HepG2 (cell line): Measurements from ENCODE around the gene ENG. TPM values are rescaled to one million over a fixed set of nuclear protein-coding genes. Genes with fewer than 3 reads are reported as not detected.

Experiments used
- ATAC-seq: fragments of 200-7000 bp; cut with Tn5 transposase; 3 replicates; pipeline ENCODE4 v1.9.1; 2020; ENCODE audit warnings: mild to moderate bottlenecking, moderate library complexity
- BruUV-seq: library from RNA; stranded (reverse); fragments of 400-500 nt; replicated peaks from 2 replicates; lab custom pipeline; 2021; lab: Mats Ljungman, UMichigan
- CTCF ChIA-PET: fragments of 300-600 bp; formaldehyde crosslinking; extraction: SDS; loops from one replicate; lab custom pipeline; 2021; ENCODE audit warnings: low total read pairs, inconsistent platforms, low intra/inter-chr PET ratio; lab: Yijun Ruan, JAX
- POLR2A ChIA-PET: fragments of 350-600 bp; sonication (Branson Sonifier 250); formaldehyde crosslinking; loops from one replicate; lab custom pipeline; 2020; ENCODE audit warnings: antibody characterized with exemption, inconsistent platforms; lab: Yijun Ruan, JAX
- DNase-seq: peaks from one replicate; pipeline ENCODE4 v3.0.0-alpha.2; 2015; ENCODE audit warnings: low spot score
- FAIRE-seq: peaks from 3 replicates; lab custom pipeline; 2011; peaks lifted over from hg19 to GRCh38; lab: Jason Lieb, UNC
- H2AFZ ChIP-seq: one replicate; pipeline ENCODE4 v1.6.1; 2011; ENCODE audit warnings: low read length, inconsistent platforms
- H3K27ac ChIP-seq: fragments of 300-600 bp; 3 replicates; pipeline ENCODE4 v1.8.0; 2011; ENCODE audit warnings: mixed run types, mild to moderate bottlenecking, mixed read lengths, low read length, inconsistent platforms; ENCODE audit not compliant: insufficient read depth; ENCODE audit errors: extremely low read length
- H3K27me3 ChIP-seq, 2 experiments: fragments of 200-600 bp in 1 of 2; 2 replicates in 1 of 2; 3 replicates in 1 of 2; pipeline versions ENCODE4 v1.6.0 to v1.8.0; 2011; ENCODE audit warnings: low read length in 2 of 2, mild to moderate bottlenecking in 2 of 2, moderate library complexity in 2 of 2, inconsistent platforms in 1 of 2; ENCODE audit not compliant: insufficient read depth in 2 of 2, control insufficient read depth in 1 of 2
- H3K36me3 ChIP-seq, 2 experiments: fragments of 200-600 bp in 1 of 2; replicated peaks in 1 of 2; 2 replicates in 1 of 2; 3 replicates in 1 of 2; pipeline versions ENCODE4 v1.5.1 to v1.8.0; 2011; ENCODE audit warnings: low read length in 2 of 2, inconsistent platforms in 1 of 2; ENCODE audit not compliant: insufficient read depth in 2 of 2, control insufficient read depth in 1 of 2
- H3K4me1 ChIP-seq: 2 replicates; pipeline ENCODE4 v1.5.1; 2012; ENCODE audit warnings: low read length, inconsistent platforms; ENCODE audit not compliant: insufficient read depth
- H3K4me2 ChIP-seq: 2 replicates; pipeline ENCODE4 v1.6.0; 2011; ENCODE audit warnings: low read depth, low read length, inconsistent platforms
- H3K4me3 ChIP-seq, 3 experiments: fragments of 200-600 bp in 1 of 3; sonication (generic), shearing (Covaris generic) in 1 of 3; replicated peaks in 1 of 3; 2 replicates each; pipeline ENCODE4 v1.5.1; 2011 to 2016; ENCODE audit warnings: low read length in 3 of 3, inconsistent platforms in 2 of 3, low read depth in 2 of 3, mild to moderate bottlenecking in 2 of 3, control low read depth in 1 of 3, mixed read lengths in 1 of 3; ENCODE audit not compliant: insufficient read depth in 1 of 3
- H3K79me2 ChIP-seq: one replicate; pipeline ENCODE4 v1.6.1; 2011; ENCODE audit warnings: low read length, inconsistent platforms; ENCODE audit not compliant: insufficient read depth
- H3K9ac ChIP-seq: 2 replicates; pipeline ENCODE4 v1.6.0; 2011; ENCODE audit warnings: mild to moderate bottlenecking, low read depth, low read length, inconsistent platforms; ENCODE audit not compliant: insufficient read depth
- H3K9me3 ChIP-seq: 2 replicates; pipeline ENCODE4 v1.5.1; 2012; ENCODE audit warnings: mild to moderate bottlenecking, low read length
- H4K20me1 ChIP-seq: 2 replicates; pipeline ENCODE4 v1.6.0; 2011; ENCODE audit warnings: inconsistent platforms, mild to moderate bottlenecking, low read length, moderate library complexity; ENCODE audit not compliant: insufficient read depth
- FLYWCH1 ChIP-seq: sonication (generic); formaldehyde crosslinking; IDR thresholded peaks from 2 replicates; pipeline ENCODE4 v1.8.1; 2023; ENCODE audit warnings: mild to moderate bottlenecking, missing genetic modification reagents
- GPN1 ChIP-seq: sonication (generic); formaldehyde crosslinking; IDR thresholded peaks from 2 replicates; pipeline ENCODE4 v1.5.1; 2020; ENCODE audit warnings: missing genetic modification reagents, borderline replicate concordance
- KDM5A ChIP-seq: fragments of 200-600 bp; sonication (generic); IDR thresholded peaks from 2 replicates; pipeline ENCODE4 v1.7.0; 2018; ENCODE audit warnings: antibody characterized with exemption, mild to moderate bottlenecking, low read length, borderline replicate concordance
- MTF2 ChIP-seq: sonication (generic); formaldehyde crosslinking; IDR thresholded peaks from 2 replicates; pipeline ENCODE4 v1.5.0; 2020; ENCODE audit warnings: missing genetic modification reagents, borderline replicate concordance
- NFIB ChIP-seq: sonication (generic); formaldehyde crosslinking; IDR thresholded peaks from 2 replicates; pipeline ENCODE4 v1.9.0; 2021; ENCODE audit warnings: missing genetic modification reagents, mild to moderate bottlenecking, borderline replicate concordance
- POLR2G ChIP-seq: fragments of 200-400 bp; formaldehyde crosslinking; IDR thresholded peaks from 2 replicates; pipeline ENCODE4 v1.6.1; 2018; ENCODE audit warnings: mild to moderate bottlenecking, low read depth, low read length, moderate library complexity
- ZNF101 ChIP-seq: sonication (generic); formaldehyde crosslinking; IDR thresholded peaks from 2 replicates; pipeline ENCODE4 v1.4.0; 2020; ENCODE audit warnings: mild to moderate bottlenecking, low read depth, missing genetic modification reagents, borderline replicate concordance
- ZNF34 ChIP-seq: sonication (generic); formaldehyde crosslinking; IDR thresholded peaks from 2 replicates; pipeline ENCODE4 v1.4.0; 2020; ENCODE audit warnings: mild to moderate bottlenecking, missing genetic modification reagents, borderline replicate concordance
- ZNF558 ChIP-seq: sonication (generic); formaldehyde crosslinking; IDR thresholded peaks from 2 replicates; pipeline ENCODE4 v1.9.0; 2022; ENCODE audit warnings: mild to moderate bottlenecking, missing genetic modification reagents, borderline replicate concordance
- ZNF75D ChIP-seq: sonication (generic); formaldehyde crosslinking; IDR thresholded peaks from 2 replicates; pipeline ENCODE4 v1.8.1; 2023; ENCODE audit warnings: missing genetic modification reagents, mild to moderate bottlenecking, borderline replicate concordance
- WGBS: methylation state at CpG from one replicate; pipeline ENCODE4 v1.1.6; 2017; ENCODE audit warnings: low lambda C conversion rate; 5-methylcytosine and 5-hydroxymethylcytosine counted together
- in situ Hi-C: cut with HindIII; loops from 2 replicates; pipeline ENCODE4 v1.10.0; 2017; ENCODE audit warnings: low pct_unique_long_range_greater_than_20kb; ENCODE audit not compliant: extremely low pct_ligation_motif_present
- intact Hi-C: fragments of 100-400 bp; cut with micrococcal nuclease; formaldehyde crosslinking; loops from one replicate; pipeline ENCODE4 v1.10.0; 2022; ENCODE audit not compliant: unreplicated experiment
- polyA plus RNA-seq, 8 experiments: library from polyadenylated mRNA; depleted of rRNA in 3 of 8; stranded (reverse) in 7 of 8; unstranded in 1 of 8; fragments of >200 nt; fragmentation: Illumina TruSeq in 4 of 8; extraction: Trizol in 4 of 8; gene quantifications; 2 replicates each; pipeline versions ENCODE4 v1.2.1 to v1.2.3, GENCODE V29; 2011 to 2016; ENCODE audit warnings: low read depth in 4 of 8, missing spikeins in 1 of 8, mixed read lengths in 1 of 8; ENCODE audit not compliant: insufficient read depth in 1 of 8
- total RNA-seq, 5 experiments: library from RNA; depleted of rRNA; stranded (reverse); fragments of >200 nt; fragmentation: Illumina TruSeq; extraction: Trizol; gene quantifications; 2 replicates each; pipeline ENCODE4 v1.2.3, GENCODE V29; 2016; ENCODE audit warnings: low read depth in 1 of 5
- TF ChIP-seq, protein P1 (sequence below): sonication (generic); formaldehyde crosslinking; IDR thresholded peaks from 2 replicates; pipeline ENCODE4 v1.4.0; 2020; ENCODE audit warnings: mild to moderate bottlenecking, missing genetic modification reagents
- TF ChIP-seq, protein P2 (sequence below): sonication (generic); formaldehyde crosslinking; IDR thresholded peaks from 2 replicates; pipeline ENCODE4 v1.4.0; 2020; ENCODE audit warnings: missing genetic modification reagents

The ENG gene
- total and polyA plus RNA-seq, 2 of the 13 experiments (the other 11 are each of a cell fraction or from before 2014, with no cell fraction given): 0.02 to 1.1 TPM

DNA sequence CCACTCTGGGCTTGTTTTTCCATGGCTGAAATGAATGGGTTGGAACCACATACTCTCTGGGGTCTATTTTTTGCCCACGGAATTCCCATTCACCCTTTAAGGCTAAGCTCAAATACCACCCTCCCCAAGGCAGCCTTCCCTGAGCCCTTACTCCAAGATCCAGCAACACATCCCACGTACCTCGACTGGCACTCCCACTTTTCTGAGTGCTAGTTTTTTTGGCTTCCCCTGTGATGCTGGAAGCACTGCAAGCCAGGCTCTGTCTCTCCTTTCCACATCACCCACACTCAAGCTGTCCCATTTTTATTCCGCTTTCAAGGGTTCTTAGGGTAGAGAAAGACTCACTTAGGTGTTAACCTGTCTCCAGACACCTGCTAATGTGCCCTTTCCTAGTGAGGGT is 38.9 kb upstream of the ENG start:
- H3K9ac ChIP-seq: no peak overlapping the region
- DNase-seq (no peak), ATAC-seq (no peak)
- H3K4me3 ChIP-seq: no peak overlapping the region
- peaks cover 26% of the 10 kb centered on the region for H3K4me1 ChIP-seq
- peaks cover 17% of the 10 kb centered on the region for H3K9me3 ChIP-seq
- TF ChIP-seq FLYWCH1 (CRISPR knock-in tag): no peak
- TF ChIP-seq, protein P1, sequence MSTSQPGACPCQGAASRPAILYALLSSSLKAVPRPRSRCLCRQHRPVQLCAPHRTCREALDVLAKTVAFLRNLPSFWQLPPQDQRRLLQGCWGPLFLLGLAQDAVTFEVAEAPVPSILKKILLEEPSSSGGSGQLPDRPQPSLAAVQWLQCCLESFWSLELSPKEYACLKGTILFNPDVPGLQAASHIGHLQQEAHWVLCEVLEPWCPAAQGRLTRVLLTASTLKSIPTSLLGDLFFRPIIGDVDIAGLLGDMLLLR (CRISPR knock-in tag): no peak
- TF ChIP-seq MTF2: no peak
- no peak for TF ChIP-seq ZNF34
- TF ChIP-seq, all 625 proteins: peak for 0
- peaks cover 30 to 61% of the 10 kb centered on the region in 2 experiments for H3K36me3 ChIP-seq
- ChIA-PET CTCF (no interaction called here), POLR2A (interaction anchor here (0.7 kb wide), 1 partner anchor 10 kb away, joined by 3 read pairs; no protein-coding TSS in a partner anchor)
- no peak overlapping the region for H2AFZ ChIP-seq
- H3K27me3 ChIP-seq: no peaks in the 10 kb centered on the region
- no peak for FAIRE-seq
- H3K79me2 ChIP-seq: peaks cover 16% of the 10 kb centered on the region
- no peak overlapping the region for H3K4me2 ChIP-seq
- BruUV-seq: no TSS peak
- in situ Hi-C loops (no loop called here), intact Hi-C loops (no loop called here)
- H3K27ac ChIP-seq: no peak overlapping the region
- no peaks in the 10 kb centered on the region for H4K20me1 ChIP-seq
- 98% methylated on average over 4 of the region's 4 CpGs for WGBS

DNA sequence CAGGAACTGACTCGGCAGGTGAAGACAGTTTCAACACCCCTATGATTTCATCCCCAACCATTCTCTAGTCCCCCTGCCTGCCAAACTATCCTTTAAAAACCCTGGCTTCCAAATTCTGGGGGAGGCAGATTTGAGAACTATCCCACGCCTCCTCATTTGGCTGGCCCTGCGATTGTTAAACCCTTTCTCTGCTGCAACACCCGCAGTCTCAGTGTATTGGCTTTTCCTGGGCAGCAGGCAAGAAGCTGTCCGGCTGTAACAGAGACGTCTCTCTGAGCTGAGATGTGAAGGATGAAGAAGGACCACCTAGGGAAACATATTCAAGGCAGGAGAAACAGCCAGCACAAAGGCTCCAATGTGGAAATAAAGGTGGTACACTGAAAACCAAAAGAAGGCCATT is 38.4 kb upstream of the ENG start:
- no peak overlapping the region for H2AFZ ChIP-seq
- POLR2A ChIA-PET: interaction anchor here (0.7 to 1.0 kb wide), 3 partner anchors 10 to 27 kb away, joined by 3 read pairs; no protein-coding TSS in a partner anchor
- intact Hi-C loops: no loop called here
- no peaks in the 10 kb centered on the region for H3K27me3 ChIP-seq
- WGBS: 95% methylated on average over 6 of the region's 6 CpGs
- no peak for ATAC-seq
- no TSS peak for BruUV-seq
- no peak overlapping the region for H3K9ac ChIP-seq
- H3K4me2 ChIP-seq: no peak overlapping the region
- peaks cover 21% of the 10 kb centered on the region for H3K4me1 ChIP-seq
- DNase-seq: no peak
- H3K27ac ChIP-seq: no peak overlapping the region
- in situ Hi-C loops: no loop called here
- TF ChIP-seq KDM5A (peak; percentile 28; the same call in 1 of the 2 replicates), NFIB (no peak), ZNF558 (CRISPR knock-in tag) (no peak), POLR2G (0 out of 2 replicates have a peak, but pooled peaks have one; percentile 5), GPN1 (CRISPR knock-in tag) (no peak), ZNF75D (no peak), ZNF101 (no peak)
- TF ChIP-seq, protein P2, sequence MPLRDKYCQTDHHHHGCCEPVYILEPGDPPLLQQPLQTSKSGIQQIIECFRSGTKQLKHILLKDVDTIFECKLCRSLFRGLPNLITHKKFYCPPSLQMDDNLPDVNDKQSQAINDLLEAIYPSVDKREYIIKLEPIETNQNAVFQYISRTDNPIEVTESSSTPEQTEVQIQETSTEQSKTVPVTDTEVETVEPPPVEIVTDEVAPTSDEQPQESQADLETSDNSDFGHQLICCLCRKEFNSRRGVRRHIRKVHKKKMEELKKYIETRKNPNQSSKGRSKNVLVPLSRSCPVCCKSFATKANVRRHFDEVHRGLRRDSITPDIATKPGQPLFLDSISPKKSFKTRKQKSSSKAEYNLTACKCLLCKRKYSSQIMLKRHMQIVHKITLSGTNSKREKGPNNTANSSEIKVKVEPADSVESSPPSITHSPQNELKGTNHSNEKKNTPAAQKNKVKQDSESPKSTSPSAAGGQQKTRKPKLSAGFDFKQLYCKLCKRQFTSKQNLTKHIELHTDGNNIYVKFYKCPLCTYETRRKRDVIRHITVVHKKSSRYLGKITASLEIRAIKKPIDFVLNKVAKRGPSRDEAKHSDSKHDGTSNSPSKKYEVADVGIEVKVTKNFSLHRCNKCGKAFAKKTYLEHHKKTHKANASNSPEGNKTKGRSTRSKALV (CRISPR knock-in tag): no peak
- H4K20me1 ChIP-seq: no peaks in the 10 kb centered on the region
- H3K4me3 ChIP-seq: no peak overlapping the region
- peaks cover 30 to 61% of the 10 kb centered on the region in 2 experiments for H3K36me3 ChIP-seq
- FAIRE-seq: no peak
- peaks cover 15% of the 10 kb centered on the region for H3K79me2 ChIP-seq
- H3K9me3 ChIP-seq: peaks cover 17% of the 10 kb centered on the region
- CTCF ChIA-PET: no interaction called here
